GM19025 (cell line): ENCODE results near the gene SNRPB.

Experiments used
- ATAC-seq: cut with Tn5 transposase; IDR thresholded peaks from one replicate; pipeline ENCODE4 v1.9.1; 2021; ENCODE audit warnings: mild to moderate bottlenecking, low read depth, moderate library complexity; ENCODE audit not compliant: unreplicated experiment

The SNRPB gene

DNA sequence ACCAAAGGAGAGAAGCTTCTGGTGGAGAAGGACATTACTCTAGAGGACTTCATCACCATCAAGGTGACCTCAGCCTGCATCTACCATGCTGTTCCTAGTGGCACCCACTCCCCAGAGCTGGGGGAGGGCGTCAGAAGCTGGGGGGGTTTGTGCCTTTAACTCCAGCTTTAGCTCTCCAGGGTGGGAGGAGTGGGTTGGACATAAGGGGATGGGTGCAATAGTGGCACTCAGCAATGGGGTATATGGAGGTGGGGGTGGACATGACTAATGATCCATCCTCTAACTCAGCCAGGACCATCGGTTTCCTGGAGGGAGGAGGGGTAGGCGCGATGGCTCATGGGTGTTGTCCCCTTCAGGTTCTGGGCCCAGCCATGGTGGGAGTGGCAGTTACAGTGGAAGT lies 40.1 kb downstream of the SNRPB start:
- no peak for ATAC-seq

GRCh38 chr20:2429051-2429450 lies 41.5 kb downstream of the SNRPB start:
- ATAC-seq: no peak

- ATAC-seq: no peak
Observed at GRCh38 chr20:2421247-2421646, 49.3 kb downstream of the SNRPB start.

DNA sequence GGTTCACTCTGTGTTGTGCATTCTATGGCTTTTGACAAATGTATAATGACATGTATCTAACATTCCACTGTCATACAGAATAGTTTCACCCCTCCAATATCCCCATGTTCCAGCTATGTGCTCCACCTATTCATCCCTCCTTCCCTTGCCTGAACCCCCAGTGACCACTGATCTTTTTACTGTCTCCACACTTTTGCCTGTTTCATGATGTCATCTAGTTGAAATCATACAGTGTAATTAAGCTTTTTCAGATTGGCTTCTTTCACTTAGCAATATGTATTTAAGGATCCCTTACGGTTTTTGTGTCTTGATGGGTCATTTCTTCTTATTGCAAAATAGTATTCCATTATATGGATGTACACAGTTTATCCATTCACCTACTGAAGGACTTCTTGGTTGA lies 50.1 kb downstream of the SNRPB start:
- no peak for ATAC-seq

DNA sequence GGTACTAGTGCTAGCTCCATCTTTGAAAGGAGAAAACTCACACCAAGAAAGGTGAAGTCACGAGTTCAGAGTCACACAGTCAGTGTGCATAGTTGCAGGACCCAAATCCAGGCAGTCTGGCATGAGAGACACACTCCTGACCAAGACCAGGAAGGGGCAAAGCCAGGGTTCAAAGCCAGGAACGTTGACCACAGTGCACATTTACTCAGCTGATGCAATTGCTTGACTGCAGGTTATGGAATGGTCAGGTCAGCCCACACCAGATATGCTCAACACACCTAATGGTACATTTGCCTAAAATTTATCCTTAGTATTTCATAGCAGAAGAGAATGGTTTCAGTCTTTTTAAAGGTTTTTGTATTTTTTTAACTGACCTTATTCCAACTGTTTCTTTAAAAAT lies 52.2 kb downstream of the SNRPB start:
- no peak for ATAC-seq

GRCh38 chr20:2417213-2417541 lies 53.4 kb downstream of the SNRPB start:
- ATAC-seq: no peak

DNA sequence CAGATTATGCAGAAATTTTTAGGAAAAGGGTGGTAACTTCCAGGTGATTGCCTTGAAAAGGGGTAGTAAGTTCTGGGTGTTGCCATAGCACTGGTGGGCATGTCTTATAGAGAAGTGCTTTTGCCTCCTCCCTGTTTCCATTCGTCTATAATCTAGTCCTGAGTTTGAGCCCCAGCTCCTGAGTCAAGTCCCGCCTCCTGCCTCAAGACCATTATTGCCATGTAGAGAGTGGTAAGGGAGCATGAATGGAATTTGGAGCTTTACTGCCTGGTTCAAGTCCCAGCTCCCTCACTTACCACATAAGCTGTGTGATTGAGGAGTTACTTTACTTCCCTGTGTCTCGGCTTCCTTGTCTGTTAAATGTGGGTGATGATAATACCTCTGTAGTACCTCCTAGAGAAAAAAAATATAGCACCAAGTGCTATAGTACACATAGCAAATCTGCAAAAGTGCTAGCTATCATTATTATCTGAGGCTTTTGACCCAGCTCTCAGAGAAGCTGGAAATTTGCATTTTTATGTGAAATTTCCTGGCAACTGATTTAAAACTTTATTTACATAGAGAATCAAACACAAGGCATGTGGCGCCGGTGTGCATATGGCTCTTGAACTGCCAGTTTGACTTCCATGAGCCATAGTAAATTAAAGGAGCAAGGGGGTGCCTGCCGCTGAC lies 53.9 kb downstream of the SNRPB start:
- no peak for ATAC-seq
